IPS DF 4.7 (cell line): ENCODE data around the gene PBX1.

Experiments
- DNase-seq: peaks from one replicate; pipeline ENCODE4 v3.0.0-alpha.2; 2013; ENCODE audit warnings: low spot score; ENCODE audit errors: extremely low read depth

The PBX1 gene

DNA sequence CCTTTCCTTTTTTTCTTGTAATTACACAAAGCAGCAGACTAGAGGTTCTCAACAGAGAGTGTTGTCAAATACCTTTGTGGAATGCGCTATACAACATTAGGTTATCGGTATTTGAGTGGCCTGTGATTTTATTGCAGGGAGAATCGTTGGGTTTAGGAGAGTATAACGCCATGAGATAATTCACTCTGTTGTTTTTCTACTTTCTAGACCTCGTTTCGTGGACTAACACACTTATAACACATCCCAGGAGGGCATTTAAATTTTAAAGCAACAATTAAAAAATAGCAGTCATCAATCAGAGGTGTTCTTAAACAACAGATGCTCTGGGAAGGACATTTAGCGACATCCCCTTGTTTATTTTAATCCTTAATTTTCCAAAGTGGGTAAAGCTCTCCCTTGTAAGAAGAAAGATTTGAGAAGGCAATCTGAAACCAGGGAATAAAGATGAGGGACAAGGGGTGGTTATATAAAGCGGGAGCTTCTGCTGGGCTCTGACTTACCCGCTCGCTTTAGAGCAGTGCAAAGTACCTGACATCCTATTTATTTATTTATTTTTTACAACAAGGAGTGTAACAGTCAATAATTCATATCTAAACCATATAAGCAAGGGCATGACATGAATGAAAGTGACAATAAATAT is 4.9 kb downstream of the PBX1 start:
- DNase-seq, result no peak

DNA sequence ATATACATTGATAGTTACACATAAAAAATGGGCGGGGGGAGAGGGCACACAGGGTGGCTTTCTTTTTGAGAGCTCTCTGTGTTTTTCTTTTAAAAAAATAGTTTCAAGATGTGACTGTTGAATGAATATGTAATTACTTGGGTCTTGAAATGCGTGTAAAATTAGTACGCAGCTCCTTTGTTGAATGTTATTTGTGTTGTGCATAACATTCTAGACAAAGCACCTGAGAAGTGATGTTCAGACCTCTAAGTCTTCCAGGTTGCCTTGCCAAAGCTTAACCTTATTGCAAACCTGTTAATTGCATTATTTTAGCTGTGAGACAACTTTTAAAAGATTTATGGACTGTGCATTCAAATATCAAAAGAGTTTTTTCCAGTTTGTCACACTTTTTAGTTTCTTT is 5.4 kb downstream of the PBX1 start:
- no peak for DNase-seq

DNA sequence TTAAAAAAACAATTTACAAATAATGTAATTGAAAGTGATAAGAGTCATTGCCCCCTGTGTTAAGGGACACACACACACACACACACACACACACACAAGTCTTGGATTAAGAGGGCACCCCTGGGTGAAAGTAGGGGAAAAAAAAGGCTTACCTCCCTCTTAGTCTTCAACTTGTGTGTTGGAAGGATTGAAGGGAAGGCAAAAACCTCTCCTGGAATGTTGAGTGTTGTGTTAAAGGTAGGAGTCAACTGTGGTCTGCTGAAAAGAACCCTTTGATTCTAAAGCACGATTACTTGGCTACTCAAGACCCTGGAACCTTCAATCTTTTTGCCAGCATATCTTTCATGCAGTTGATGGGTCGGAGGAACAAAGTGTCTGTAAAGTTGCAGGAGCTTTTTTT is 6.4 kb downstream of the PBX1 start:
- DNase-seq, result no peak

DNA sequence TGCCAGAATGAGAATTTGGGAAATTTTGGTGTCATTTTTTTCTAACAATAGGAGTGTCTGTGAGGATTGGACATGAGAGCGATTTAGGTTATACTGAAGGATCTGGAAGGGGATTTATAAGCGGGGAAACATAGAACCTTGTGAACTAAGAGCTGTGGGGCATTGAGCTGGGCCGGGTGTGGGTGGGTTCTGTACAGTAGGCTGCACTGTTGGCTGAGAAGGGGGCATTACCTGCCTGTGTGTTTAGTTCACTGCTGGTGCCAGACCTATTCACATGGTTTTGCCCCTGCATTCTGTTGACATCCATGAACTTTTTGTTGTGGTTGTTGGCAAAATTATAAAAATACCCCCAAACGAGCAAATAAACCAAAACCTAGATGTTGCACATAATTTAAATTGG is 8.8 kb downstream of the PBX1 start:
- DNase-seq, result no peak

DNA sequence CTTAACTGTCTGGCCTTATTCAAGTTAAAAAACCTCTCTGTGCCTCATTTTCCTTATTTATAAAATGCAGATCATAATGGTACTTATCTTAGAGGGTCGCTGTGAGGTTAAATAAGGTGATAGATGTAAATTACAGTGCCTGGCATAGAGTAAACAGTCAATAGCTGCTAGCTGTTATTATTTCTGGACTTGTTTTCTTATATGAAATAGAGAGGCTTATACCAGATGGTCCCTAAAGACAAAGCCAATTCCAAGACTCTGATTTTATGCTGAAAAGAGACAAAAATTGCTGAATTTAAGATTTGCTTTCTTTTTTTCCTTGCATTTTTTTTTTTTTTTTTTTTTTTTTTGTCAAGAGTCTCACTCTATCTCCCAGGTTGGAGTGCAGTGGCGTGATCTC is 10.3 kb downstream of the PBX1 start:
- no peak for DNase-seq

DNA sequence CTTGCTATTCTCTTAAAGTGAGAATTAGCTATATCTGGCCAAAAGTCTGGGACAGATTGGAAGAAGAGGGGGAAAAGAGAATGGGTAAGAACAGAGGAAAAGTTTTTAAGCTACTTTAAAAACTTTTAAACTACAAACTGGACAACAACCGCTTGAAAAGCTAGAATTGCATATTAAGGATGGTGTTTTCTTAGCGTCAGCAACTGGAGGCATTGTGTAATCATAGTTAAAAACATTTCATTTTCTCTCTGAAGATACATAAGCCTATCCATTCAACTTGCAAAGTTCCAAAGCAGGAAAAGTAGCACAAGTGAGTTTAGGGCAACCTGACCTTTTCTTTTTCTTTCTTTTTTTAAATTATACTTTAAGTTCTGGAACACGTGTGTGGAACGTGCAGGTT is 10.9 kb downstream of the PBX1 start:
- no peak for DNase-seq

DNA sequence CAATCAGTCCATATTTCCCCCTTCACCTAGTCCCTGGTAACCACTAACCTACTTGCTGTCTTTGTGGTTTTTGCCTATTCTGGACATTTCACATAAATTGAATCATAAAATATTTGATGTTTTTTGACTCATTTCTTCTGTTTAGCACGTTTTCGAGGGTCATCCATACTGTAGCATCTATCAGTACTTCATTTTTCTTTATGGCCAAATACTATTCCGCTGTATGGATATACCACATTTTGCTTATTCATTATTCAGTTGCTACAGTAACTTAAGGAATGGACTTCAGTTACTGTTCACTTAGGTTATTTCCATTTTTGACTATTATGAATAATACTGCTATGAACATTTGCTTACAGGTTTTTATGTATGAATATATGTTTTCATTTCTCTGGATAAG is 12.3 kb downstream of the PBX1 start:
- DNase-seq, result no peak

DNA sequence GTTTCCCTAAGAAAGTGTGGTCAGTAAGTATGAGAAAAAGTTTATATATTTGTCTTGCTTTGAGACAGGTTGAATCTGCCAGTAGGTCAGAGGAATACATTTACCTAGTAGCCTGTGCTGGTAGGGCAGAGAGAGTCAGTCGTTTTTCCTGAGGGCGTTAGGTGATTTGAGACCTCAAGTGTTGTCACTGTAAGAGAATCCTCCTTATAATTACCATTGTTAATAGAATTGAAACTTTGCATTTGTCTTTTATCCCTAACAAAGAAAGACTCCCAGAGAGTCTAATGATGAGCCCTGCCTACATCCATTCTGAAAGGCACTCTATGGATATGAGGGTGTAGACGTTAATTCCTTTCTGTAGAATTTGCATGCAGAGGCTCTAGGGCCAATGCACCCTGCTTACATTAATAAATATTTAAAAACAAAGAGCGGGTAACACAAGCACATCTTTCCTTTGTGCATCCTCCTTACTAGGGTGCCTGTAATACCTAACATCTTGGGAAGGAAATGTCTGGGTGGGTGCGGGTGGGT is 16.4 kb downstream of the PBX1 start:
- no peak for DNase-seq

DNA sequence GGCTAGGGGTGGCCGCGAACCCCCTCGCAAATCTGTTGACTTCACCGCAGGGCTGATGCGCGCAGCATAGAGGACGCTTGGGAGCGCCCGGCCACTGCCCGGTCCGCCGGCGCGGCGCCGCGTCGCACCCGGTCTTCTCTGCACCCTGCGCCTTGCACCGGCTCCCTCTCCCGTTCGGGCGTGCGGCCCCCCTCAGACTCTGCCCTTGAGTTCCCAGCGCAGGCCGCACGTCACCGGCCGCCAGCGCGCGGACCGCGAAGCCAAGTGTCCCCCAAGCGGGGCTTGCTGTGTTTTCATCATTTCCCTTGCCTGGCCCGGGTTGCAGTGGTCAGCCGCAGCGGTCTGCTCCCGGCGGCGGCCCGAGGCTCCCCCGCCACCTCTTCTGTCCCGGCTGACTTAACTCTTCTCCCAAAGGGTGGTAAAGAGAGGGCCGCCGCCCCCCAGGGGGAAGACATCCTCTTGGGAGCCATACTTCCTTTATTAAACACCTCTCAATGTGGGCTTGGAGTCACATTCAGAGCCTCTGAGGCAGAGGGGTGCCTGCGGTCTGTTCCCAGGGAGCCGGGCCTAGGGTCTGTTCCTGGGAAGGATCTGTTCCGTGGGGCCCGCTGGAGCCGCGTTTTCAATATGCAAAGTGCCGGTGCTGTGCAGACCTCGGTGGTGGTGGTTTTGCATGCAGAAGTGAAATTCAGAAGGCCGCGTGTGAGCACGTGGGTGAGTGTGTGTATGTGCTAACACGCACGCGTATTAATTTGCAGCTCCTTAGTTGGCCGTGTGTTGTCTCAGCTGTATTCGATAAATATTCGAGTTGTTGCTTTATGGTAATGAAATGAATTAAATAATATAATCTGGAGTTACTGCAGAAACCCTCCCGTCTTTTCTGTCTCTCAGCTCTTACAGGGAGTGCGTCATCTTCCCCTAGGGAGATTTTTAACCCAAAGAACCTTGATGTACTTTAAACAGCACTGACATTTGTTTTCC is 17.6 kb downstream of the PBX1 start:
- no peak for DNase-seq

DNA sequence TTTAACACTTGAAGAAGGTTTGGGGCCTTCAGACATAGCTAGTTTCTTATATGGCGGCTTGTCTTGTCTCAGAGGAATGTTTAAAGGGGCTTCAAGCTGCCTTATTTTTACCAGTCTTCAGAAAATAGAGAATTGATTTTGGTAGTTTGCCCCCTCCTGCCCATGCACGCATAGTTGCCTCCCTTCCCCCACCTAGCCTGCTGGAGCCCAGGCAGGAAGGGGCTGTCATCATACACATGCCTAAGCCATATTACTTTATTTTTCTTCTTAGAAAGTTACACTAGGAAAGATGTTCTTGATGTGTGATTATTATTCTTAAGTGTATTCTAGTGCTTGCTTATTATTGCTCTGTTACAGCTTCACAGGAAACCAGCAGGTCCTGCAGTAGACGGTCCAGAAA is 18.3 kb downstream of the PBX1 start:
- DNase-seq, result no peak

DNA sequence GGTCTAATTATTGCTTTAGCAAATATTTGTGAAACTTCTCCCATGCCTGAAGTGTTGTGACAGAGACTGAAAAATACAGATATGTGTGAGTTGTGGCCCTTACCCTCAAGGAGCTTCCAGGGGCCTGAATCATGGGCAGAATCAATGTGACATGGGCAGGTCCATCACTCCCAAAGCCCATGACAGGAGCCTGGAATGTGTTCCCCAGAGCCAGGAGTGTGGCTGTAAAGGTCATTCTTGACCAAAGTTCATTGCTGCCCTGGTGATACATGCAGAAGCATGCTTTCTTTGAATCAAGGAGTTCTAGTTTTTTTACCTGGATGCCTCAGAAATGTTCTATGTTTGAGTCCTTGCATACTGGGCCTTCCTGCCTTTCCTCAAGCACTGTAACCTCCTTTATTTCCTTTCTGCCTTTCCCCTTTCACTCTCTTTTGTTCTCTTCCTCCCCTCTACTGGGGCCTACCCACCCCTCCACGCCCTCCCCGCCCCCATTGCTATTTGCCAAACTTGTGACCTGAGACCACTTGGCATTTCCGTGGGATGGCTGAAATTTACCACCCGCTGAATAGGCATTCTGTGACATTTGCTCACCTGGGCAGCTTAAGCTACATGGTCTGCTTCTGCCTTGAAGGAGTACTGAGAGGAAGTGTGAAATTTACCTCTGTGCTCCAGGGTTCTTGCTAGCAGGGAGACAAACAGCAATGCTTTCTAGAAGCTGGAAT is 19.7 kb downstream of the PBX1 start:
- DNase-seq, result no peak

DNA sequence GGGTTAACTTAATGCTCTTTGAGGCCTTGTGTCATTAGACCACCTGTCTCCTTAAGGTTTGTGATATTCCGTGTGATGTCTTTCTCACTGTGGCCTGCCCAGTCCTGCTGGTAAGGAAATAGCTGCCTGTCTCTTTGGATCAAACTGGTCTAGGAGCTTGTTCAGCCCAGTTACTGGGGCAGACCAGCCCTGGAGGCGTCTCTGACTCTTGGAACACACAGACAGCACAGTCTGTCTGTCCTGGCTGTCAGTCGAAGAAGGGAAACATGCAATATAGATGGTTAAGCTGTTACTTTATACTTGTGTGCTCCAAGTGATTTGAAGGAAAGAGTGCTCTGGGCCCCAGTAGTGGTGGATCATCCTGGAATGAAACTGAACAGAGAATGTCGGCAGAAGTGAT is 20.4 kb downstream of the PBX1 start:
- no peak for DNase-seq

DNA sequence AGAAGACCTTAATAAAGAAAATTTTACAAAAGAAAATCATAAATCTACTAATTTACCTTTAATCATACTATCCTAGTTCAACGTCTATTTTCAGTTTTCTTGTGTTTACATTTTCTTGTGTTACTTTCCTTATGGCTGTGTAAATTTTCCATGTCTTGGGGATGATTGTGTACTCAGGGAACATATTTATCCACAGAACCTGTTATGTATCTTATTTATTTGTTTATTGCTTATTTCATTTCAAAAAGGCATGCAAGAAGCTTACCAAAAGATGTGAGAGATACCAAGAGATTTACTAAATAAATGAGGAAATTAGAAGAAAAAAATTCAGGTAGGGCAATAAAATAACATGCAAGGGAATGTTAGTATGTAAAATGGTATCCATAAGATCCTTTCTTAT is 22.8 kb downstream of the PBX1 start:
- DNase-seq, result no peak

DNA sequence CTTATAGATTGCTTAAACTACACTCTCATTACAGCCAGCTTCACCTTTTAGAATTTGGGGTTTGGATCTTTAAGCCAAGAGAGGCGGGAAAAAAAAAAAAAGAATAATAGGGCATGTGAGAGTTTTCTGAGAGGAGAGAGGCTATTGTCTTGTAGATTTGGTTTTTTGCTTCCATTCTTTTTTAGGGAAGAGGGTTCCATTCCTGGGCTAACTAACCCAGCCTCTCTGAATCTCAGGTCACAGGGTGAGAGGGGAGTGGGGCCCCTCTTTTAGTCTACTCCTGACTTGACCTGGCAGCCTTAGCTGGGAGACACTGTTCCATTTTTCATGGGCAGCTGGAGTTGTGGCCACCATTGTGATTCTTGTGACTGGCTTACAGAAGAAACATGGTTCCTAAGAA is 24.2 kb downstream of the PBX1 start:
- DNase-seq, result no peak

DNA sequence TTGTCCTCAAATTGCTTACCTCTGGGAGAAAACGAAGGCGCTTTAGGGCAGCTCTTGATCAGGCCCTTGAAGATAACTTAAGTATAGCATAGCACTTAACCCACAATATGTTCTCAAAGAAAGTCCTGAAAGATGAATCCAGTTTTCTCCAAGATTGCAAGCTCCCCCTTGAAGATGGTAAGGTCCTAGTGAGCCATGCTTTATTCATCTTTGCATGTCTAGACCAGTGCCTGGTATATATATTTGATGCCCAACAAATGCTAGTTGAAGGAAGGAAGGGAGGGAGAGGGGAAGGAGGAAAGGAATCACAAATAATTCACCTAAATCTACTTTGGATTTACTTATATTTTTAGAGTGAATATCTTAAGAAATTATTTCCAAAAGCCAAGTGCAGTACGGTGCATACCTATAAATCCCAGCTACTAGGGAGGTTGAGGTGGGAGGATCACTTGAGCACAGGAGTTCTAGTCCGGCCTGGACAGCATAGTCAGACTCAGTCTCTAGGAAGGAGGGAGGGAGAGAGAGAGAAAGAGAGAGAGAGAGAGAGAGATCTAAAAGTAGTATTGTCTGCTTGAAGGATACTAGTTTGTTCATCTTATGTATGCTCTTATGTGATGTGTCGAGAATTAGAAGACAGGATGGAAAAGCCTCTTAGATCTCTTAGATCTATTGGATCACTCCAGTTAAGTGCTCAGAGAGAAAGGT is 25.0 kb downstream of the PBX1 start:
- DNase-seq, result no peak

DNA sequence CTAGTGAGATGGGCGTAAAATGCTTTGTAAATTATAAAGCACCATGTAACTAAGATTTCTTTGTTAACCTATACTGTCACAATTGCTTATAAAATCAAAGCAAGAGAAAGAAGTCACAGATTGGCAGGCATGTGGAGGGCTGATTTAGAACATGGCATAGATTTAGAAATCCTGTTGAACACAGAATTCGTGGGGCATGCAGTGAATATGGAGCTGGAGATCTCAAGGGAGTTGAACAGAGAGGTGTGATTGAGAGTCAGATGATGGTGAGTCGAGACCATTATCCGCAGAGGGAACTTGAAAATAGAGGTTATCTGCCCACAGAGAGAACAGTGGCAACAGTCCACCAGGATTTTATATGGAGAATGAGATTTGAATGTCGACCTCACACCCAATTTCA is 27.6 kb downstream of the PBX1 start:
- no peak for DNase-seq

DNA sequence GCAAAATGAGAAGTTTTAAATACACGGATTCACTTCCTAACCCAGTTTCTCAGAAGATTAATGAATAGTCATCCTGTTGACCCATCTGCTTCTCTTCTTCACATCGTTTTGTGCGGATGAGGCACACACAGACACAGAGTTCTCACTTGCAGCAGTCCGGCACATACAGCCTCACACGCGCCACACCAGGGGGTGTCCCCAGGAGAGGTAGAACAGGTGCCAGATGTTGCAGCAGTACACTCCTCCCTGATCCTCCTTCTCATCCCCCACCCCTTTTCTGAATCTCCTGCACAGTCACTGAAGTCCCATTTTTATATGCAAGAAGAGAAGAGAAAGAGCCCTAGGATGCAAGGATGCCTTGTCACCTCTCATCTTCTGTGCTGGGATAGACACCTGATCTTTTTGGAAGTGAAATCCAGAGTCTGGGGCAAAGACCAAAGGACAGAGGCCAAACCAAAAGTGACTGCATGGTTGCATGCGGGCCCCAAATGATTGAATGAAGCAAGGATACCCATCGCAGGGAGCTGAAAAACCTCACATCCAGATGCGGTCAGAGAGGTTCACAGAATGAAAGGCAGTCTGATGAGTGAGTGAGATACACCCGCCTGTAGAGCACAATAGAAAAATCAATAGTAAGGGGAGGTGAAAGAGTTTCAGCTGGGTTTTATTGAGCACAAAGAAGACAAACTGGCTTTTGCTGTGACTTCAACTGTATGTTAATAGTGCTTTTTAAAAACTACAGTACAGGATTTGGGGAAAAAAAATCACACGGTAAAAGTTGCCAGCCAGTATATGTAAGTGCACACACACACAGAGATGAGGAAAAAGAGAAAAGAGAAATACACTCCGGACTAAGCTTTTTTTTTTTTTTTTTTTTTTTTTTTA is 28.9 kb downstream of the PBX1 start:
- no peak for DNase-seq

DNA sequence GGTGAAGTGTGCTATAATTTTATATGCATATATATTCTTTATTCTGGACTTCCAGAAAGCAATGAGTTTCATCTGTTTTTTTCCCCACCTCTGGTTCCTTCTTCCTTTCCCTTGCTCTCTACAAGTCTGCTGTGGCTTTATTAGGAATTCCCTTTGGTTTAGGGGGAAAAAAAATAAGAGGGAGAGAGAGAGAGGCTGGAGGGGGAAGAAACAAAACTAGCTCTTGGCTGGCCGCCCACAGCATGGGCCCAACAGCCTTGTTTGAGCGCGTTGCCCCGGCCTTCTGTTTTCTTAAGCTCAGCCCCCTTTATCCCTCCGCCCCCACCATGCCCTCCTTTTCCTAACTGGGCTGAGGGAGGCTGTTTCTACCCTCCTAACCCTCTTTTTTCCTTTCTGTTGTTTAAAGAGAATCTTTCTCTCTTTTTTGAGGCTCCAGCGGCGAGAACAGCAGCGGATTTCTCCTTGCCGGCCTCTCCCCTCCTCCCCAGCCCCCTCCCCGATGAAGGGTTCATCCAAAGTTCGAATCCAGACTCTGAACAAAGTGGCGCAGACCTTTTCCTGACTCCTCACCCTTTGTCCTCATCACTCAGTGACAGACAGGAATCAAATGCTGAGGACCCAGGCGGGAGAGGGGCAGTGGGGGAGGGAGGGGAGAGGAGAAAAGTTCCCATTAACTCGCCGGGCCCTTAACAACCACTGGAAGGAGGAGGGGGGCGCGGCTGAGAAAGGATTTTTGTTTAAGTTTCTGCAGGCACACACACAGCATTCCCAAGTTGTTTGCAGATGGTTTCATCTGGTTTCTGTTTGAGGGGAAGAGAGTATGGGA is 29.7 kb downstream of the PBX1 start:
- DNase-seq, result no peak

DNA sequence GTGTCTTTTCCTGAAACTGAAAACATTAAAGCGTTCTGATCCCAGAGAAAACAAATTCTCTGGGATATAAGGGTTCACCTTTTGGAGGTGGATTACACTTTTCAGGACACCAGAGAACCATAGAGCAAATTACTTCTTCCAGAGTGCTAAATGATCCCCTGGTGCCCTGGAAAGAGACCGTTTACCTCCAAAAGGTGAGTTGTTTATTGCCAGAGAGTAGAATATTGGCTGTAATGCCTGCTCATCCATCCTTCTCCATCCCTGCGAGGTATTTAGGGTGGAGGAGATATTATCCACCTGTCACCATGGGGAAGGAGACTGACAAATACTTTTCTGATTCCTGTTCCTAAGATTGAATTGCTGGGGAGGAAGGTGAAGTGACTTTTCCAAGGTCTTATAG is 30.4 kb downstream of the PBX1 start:
- no peak for DNase-seq
